Esophagus squamous epithelium (tissue), 4 donors: ENCODE data around the gene CACNA1B.

ENCODE experiments used
- POLR2A ChIP-seq, 4 donors: fragments of 450-650 bp; IDR thresholded peaks; one replicate each; pipeline ENCODE4 v1.6.1; 2017; ENCODE audit warnings: antibody characterized with exemption in 4 of 4, mild to moderate bottlenecking in 4 of 4, moderate library complexity in 3 of 4
- TF ChIP-seq, protein P1 (sequence below), 6 experiments: fragments of 450-650 bp in 4 of 6; fragments of 200-600 bp in 2 of 6; sonication (generic) in 2 of 6; IDR thresholded peaks; one replicate each; pipeline ENCODE4 v1.5.1; 2016 to 2019; ENCODE audit warnings: antibody characterized with exemption in 6 of 6, mild to moderate bottlenecking in 4 of 6, moderate library complexity in 4 of 6

DNA sequence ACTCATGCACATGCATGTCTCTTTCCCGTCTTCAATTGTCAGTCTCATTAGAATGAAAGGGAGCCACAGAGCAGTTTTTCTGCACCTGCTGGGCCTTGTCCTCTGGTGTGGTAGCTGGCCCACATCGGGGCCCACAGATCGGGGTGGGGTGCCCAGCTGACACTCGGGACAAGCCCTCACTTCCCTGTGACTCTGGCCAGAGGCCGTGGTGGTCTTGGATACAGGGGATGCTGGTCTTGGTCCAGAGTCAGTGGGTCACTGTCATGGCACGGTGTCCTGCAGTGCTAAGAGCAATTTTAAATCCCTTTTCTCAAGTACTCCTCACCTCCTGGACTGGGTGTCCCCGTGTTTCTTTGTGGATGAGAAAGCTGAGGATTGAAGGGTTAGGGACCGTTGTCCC is 193.2 kb downstream of the CACNA1B start:
- TF ChIP-seq, protein P1, sequence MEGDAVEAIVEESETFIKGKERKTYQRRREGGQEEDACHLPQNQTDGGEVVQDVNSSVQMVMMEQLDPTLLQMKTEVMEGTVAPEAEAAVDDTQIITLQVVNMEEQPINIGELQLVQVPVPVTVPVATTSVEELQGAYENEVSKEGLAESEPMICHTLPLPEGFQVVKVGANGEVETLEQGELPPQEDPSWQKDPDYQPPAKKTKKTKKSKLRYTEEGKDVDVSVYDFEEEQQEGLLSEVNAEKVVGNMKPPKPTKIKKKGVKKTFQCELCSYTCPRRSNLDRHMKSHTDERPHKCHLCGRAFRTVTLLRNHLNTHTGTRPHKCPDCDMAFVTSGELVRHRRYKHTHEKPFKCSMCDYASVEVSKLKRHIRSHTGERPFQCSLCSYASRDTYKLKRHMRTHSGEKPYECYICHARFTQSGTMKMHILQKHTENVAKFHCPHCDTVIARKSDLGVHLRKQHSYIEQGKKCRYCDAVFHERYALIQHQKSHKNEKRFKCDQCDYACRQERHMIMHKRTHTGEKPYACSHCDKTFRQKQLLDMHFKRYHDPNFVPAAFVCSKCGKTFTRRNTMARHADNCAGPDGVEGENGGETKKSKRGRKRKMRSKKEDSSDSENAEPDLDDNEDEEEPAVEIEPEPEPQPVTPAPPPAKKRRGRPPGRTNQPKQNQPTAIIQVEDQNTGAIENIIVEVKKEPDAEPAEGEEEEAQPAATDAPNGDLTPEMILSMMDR (IDR thresholded peaks at IDR 0.05), result no peak
- TF ChIP-seq POLR2A (IDR thresholded peaks at IDR 0.05), result no peak
